SW 1271 (cell line): ENCODE data around the gene ENHO.
"Not testable (repeated sequence)": the region's sequence is repeated elsewhere in the genome, so short reads cannot be mapped to it uniquely, and the experiment has no call there.

ENCODE experiments used
- DNase-seq, 2 experiments: peaks; one replicate each; lab custom pipeline; 2025; lab: John Stamatoyannopoulos, UW

ENHO gene

GRCh38 chr9:34555500-34555899 is 32.7 kb upstream of the ENHO start:
- no peak for DNase-seq

GRCh38 chr9:34555002-34555348 is 32.2 kb upstream of the ENHO start:
- DNase-seq, result no peak

- DNase-seq, result no peak
These were observed 31.6 kb upstream of the ENHO start for GRCh38 chr9:34554211-34555001.

- no peak for DNase-seq
These were observed 30.8 kb upstream of the ENHO start for GRCh38 chr9:34553511-34554021.

- no peak for DNase-seq
These were observed 30.2 kb upstream of the ENHO start for GRCh38 chr9:34552986-34553385.

GRCh38 chr9:34552606-34552981 is 29.8 kb upstream of the ENHO start:
- no peak for DNase-seq

DNA sequence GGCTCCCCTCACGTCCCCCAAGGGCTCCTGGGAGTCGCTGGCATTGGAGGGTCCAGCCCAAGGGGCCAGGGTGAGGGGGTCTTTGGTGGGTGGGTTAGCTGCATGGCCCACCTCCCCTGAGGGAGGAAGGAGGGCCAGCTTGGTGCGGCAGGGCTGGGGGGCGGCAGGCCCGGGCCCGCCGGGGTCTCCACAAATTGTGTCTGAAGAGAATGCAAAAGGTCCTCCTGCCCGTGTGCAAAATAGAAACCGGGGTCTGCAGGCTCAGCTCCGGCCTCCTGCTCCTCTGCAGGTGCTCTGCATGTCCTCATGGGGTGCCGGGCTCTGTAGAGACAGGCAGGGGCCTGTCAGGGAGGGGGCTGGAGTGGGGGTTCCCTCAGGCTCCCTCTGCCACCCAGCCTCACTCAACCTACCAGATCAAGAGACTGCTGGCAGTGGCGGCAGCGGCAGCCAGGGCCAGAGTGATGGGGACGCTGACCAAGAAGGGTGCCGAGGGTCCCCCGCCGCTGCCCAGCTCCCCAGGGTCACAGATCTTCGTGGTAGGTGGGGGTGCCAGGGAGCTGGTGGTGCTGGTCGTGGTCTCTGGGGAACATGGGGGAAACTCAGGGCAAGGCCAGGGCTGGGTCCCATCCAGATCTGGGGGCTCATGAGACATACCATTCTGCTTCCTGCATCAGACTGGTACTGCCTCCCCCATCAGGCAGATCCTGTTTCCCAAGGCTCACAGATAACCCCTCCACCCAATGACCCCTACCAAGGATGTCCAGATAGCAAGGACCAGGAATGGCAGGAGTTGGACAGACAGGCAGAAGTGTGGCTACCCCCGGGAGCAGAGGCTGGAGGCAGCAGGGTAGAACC is 29.2 kb upstream of the ENHO start:
- DNase-seq, result no peak

GRCh38 chr9:34550681-34551270 is 28.0 kb upstream of the ENHO start:
- no peak for DNase-seq

DNA sequence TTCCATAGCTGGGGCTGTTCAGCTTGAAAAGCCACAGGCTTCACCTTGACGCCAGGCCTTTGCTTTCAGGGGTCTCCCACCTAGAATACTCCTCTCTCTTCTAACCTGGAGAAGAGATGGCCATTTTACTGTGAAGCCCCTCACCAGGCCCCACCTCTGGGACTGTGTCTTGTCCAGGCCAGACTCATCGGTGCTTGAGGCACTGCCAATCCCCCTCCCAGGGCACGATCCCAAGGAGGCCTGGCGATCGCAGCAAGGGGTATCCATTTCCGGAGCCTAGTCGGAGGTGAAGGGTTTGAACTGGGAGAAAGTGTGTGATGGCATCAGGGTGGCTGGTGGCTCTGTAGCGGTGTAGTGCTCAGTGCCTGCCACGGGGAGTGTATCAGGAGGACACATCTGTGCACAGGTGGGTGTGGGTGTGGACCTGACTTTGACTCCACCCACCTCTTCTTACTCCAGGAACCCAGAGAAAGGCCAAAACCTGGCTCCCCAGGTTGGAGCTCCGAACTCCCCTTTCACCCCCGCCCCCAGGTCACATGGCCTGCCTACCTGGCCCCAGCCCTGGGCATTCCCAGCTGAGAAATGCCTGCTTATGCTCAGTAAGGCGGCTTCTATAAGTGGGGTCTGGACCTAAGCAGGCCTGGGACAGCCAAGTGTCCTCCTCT is 27.4 kb upstream of the ENHO start:
- no peak for DNase-seq

DNA sequence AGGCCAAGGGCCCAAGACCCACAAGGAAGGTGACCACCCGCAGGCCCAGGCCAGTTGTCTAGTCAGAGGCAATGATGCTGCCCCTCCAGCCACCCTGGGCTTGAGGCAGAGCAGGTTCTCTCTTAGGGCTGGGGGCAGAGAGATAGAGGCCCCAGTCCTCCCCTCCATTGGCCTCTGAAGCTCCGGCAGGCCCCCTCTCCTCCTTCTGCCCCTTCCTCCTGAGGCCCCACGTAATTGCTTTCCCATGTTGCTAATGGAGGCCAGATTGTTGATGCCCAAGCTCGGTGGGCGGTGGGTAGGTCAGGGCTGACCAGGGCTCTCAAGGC is 26.6 kb upstream of the ENHO start:
- no peak for DNase-seq

- peak in 1 of 2 experiments; percentile 3 for DNase-seq
These were observed 25.3 kb upstream of the ENHO start for GRCh38 chr9:34547960-34548611.

DNA sequence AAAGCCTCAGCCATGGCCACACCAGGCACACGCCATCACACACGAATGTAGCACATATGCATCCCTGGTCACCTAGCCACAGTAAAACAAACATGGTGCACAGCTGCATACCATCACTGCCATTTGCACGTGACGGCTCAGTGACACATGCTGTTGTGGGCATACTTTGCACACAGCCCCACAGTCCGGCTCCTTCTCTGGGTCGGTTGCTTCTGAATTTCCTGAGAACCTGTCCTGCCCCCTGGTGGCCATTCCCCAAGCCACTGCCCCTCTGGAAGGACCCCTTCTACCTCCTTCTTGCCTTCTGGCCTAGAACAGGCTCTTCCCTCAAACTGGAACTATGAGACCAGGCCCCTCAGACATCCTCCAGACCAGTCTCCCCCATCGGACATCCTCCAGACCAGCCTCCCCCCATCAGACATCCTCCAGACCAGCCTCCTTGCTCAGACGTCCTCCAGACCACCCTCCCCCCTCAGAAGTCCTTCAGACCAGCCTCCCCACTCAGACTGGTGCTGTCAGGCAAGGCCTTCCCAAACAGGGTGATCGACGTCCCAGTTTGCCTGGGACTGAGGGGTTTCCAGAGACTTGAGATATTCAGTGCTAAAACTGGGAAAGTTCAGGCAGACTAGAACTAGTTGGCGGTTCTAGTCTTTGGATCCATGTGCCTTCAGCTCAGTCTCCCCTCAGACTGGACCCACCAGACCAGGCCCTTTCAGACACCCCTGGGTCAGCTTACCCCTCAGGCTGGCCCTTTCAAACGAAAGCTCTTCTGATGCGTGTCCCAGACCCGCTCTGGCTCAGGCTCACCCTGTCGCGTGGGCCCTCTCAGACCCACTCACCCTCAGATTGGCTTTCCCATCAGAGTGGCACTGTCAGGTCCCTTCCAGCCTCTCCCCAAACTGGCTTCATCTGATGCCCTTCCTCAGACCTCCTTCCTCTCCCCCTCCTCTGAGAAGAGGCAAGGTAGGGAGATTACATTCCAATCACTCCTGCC is 24.3 kb upstream of the ENHO start:
- peak in 1 of 2 experiments; percentile 10 for DNase-seq

DNA sequence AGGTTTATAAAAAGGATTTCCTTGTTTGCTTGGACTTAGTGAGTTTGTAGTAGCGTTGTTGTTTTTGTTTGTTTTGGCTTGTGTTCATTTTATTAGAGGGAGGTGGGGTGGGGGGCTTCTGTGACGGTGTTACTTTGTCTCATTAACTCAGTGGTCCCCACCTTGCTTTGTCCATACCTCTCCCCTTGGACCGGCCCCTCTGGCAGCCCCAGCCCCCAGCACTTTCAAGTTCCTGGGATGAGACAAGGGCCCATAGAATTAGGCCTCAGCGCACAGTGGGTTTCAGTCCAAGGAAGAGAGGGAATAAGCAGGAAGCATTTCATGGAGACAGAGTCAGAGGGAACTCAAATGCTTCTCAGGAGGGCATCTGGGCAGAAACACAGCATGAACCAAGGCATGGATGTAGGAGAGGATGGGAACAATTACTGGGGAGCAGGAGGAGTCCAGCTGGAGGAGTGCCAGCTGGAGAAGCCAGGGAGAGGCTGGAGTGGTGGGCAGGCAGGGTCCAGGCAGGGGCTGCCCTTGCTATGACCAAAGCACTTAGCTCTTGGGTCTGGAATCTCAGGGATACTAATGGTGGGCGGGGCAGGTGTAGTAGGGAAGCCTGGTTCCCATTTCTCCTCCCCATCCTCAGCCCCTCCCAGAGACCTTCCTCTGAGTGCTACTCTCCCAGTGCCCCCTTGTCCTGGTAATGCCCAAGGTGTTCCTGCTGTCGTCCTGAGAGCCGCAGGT is 23.5 kb upstream of the ENHO start:
- DNase-seq, result no peak

DNA sequence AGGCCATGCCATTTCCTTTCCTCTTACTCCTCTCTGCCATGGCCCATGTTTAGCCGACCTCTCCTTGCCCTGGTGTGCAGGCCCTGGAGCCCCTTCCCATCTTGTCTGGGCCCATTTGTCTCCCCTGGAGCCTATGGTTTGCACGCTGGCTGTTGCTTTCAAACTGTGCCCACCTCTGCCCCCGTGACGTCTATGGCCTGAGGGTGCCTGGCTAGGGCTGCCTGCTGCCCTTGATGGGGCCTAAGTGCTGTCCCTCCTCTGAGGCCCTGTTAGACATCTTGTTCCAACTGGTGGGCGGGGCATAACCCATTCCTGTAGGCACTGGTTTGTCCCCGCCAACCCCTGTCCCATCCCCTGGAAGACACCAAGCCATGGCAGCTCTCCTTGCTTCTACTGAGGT is 22.7 kb upstream of the ENHO start:
- DNase-seq, result no peak

DNA sequence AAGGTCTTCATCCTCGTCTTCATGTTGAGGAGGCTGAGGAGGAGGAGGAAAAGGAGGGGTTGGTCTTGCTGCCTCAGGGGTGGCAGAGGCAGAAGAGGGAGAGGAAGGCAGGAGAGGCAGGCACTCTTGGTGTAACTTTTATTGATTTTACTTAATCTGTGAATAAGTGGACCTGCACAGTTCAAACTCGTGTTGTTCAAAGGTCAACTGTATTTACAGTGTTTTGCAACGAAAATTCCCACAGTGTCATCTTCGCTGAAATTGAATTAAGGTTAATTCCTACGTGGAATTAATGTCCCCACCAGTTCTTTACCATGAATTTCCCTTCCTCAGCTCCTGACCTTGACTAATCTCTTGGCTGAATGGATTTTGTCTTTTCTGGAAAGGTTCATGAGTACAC is 21.2 kb upstream of the ENHO start:
- DNase-seq, result no peak

GRCh38 chr9:34541540-34541939 is 18.8 kb upstream of the ENHO start:
- no peak for DNase-seq

DNA sequence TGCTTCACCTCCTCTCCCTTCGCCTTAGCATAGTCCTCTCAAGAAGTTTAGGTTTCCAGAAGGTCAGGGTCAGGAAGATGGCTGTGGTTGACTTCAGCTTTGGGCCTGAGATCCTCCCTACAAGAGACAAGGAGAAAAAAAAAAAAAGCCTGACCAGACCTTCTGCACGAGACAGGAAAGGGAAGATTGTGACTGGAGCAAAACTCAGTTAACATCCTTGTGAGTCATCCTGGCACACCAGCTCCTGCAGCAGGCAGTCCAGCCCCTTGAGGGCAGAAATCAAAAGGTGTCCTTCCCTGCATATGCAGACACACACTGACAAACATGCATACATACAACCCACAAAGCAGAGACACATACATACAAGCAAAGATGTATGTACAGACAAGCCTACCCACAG is 18.0 kb upstream of the ENHO start:
- DNase-seq, result no peak

GRCh38 chr9:34536685-34537084 is 13.9 kb upstream of the ENHO start:
- no peak for DNase-seq

GRCh38 chr9:34532041-34532440 is 9.3 kb upstream of the ENHO start:
- not testable (repeated sequence) for DNase-seq

DNA sequence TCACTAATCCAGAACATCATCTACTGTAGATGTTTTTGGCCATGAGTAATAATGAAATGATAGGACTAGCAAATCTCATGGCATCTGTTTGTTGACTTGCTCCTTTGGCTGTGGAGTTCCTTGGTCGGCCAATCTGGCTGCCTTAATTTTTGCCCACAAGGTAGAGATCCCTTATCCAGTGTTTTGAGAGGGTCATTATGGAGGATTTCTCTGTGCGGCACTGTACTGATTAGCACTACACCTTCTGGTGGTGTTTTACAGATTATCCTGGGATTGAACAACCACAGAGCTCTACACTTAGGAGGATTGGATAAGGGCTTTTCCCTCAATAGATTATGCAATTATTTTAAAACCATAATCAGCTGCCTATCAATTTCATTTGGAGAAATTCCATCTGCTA is 3.2 kb upstream of the ENHO start:
- DNase-seq, result no peak
